OCI-LY3 (cell line): ENCODE data around the gene INSIG2.
A peak's percentile ranks its signal among the peaks of the same experiment; 100 is the strongest.

Source experiments
- H2AFZ ChIP-seq: fragments of 200-600, 300-600 bp; shearing (Covaris generic); 2 replicates; pipeline ENCODE4 v1.6.0; 2014; ENCODE audit warnings: antibody characterized with exemption, low read depth, low read length
- H3K27ac ChIP-seq: fragments of 200-600, 300-600 bp; sonication (generic); 2 replicates; pipeline ENCODE4 v1.5.1; 2014; ENCODE audit warnings: mild to moderate bottlenecking, low read length, moderate library complexity, mixed read lengths
- H3K27me3 ChIP-seq: fragments of 200-600, 300-600 bp; sonication (generic); 2 replicates; pipeline ENCODE4 v1.6.1; 2014; ENCODE audit warnings: low read depth, low read length, mixed read lengths
- H3K36me3 ChIP-seq: fragments of 200-600, 300-600 bp; sonication (generic); replicated peaks from 2 replicates; pipeline ENCODE3; 2014; ENCODE audit warnings: low read depth, low read length, mixed read lengths
- H3K4me1 ChIP-seq: fragments of 300-600, 200-600 bp; sonication (generic); 2 replicates; pipeline ENCODE4 v1.6.1; 2014; ENCODE audit warnings: low read length, mixed read lengths
- H3K4me2 ChIP-seq: fragments of 200-600, 300-600 bp; sonication (generic); 2 replicates; pipeline ENCODE4 v1.6.1; 2014; ENCODE audit warnings: low read length, mixed read lengths
- H3K4me3 ChIP-seq: fragments of 300-600, 200-600 bp; sonication (generic); 2 replicates; pipeline ENCODE4 v1.5.1; 2014; ENCODE audit warnings: antibody characterized with exemption, mild to moderate bottlenecking, low read length, moderate library complexity
- H3K79me2 ChIP-seq: fragments of 300-600, 200-600 bp; shearing (Covaris generic); 2 replicates; pipeline ENCODE4 v1.6.1; 2014; ENCODE audit warnings: mild to moderate bottlenecking, low read length, mixed read lengths
- H3K9ac ChIP-seq: fragments of 300-600, 200-600 bp; shearing (Covaris generic); 2 replicates; pipeline ENCODE4 v1.6.0; 2014; ENCODE audit warnings: mild to moderate bottlenecking, low read length, moderate library complexity
- H3K9me3 ChIP-seq: fragments of 200-600, 300-600 bp; shearing (Covaris generic); 2 replicates; pipeline ENCODE4 v1.6.1; 2014; ENCODE audit warnings: low read length, mixed read lengths; ENCODE audit not compliant: insufficient read depth
- H4K20me1 ChIP-seq: fragments of 200-600, 300-600 bp; sonication (generic); 2 replicates; pipeline ENCODE4 v1.6.1; 2016; ENCODE audit warnings: low read length, mixed read lengths; ENCODE audit not compliant: insufficient read depth
- EZH2phosphoT487 ChIP-seq: fragments of 200-600 bp; shearing (Covaris generic); IDR thresholded peaks from 2 replicates; pipeline ENCODE4 v1.6.1; 2018; ENCODE audit warnings: antibody characterized with exemption, mixed run types, low read depth
- TF ChIP-seq, protein P1 (sequence below): fragments of 200-600, 300-600 bp; sonication (generic); IDR thresholded peaks from 2 replicates; pipeline ENCODE4 v1.5.1; 2014; ENCODE audit warnings: antibody characterized with exemption, low read length, low read depth

INSIG2 gene

DNA sequence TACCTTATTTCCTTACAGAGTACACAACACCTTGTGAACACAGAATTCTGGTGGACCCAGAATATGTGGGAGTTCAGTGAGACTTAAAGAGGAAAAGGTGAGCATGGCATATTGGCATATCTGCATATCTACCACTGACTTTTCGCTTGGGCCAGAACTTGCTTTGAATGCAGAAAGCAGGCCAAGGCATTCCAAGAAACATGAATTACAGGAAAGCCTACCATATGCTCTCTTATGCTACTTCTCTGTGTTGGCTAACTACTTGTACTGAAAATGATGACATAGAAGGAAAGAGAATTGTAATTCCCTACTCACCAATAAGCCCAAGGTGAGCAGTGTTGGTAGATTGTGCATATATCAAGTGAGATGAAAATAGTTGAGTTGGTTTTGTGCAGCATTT lies 43.0 kb upstream of the INSIG2 start:
- Histone ChIP-seq H3K27me3 (peaks cover 3% of the 10 kb centered on the region; the same call in 1 of the 2 replicates), H3K36me3 (no peaks in the 10 kb centered on the region), H3K79me2 (no peaks in the 10 kb centered on the region), H3K27ac (no peak overlapping the region), H4K20me1 (no peaks in the 10 kb centered on the region), H3K9ac (no peak overlapping the region), H3K4me1 (peaks cover 39% of the 10 kb centered on the region), H3K9me3 (no peaks in the 10 kb centered on the region), H3K4me2 (no peak overlapping the region), H2AFZ (no peak overlapping the region), H3K4me3 (no peak overlapping the region)
- TF ChIP-seq EZH2phosphoT487, result no peak
- TF ChIP-seq, protein P1, sequence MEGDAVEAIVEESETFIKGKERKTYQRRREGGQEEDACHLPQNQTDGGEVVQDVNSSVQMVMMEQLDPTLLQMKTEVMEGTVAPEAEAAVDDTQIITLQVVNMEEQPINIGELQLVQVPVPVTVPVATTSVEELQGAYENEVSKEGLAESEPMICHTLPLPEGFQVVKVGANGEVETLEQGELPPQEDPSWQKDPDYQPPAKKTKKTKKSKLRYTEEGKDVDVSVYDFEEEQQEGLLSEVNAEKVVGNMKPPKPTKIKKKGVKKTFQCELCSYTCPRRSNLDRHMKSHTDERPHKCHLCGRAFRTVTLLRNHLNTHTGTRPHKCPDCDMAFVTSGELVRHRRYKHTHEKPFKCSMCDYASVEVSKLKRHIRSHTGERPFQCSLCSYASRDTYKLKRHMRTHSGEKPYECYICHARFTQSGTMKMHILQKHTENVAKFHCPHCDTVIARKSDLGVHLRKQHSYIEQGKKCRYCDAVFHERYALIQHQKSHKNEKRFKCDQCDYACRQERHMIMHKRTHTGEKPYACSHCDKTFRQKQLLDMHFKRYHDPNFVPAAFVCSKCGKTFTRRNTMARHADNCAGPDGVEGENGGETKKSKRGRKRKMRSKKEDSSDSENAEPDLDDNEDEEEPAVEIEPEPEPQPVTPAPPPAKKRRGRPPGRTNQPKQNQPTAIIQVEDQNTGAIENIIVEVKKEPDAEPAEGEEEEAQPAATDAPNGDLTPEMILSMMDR, result no peak

DNA sequence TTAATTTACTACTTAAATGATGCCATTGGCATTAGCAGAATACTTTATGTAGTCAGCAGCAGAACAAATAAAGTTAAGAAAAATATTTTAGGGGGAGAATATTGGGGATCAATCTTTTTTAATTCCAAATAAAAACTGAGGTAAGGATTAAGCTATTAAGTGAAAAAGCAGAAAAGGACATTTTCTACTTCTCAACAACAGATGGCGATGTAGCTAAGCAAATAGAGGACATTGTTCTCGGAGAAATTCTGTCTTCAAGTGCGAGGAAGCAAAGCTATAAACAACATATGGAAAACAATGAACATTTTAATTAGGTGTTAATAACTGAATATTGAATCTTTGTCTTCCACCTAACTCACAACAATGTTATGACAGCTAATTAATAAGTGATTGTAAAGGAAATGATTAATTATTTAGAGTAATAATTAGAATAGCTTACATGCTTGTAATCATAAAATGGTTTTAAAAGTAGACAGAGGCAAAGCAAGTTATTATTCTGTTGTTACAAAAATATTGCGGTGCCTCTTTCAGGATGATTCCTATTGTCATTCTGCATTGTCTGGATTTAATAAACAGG lies 41.5 kb upstream of the INSIG2 start:
- TF ChIP-seq, protein P1, result peak; percentile 82
- no peak for TF ChIP-seq EZH2phosphoT487
- Histone ChIP-seq H3K4me1 (peaks cover 47% of the 10 kb centered on the region), H3K9ac (peak overlapping the region; percentile 41), H3K4me2 (peak overlapping the region; percentile 75), H2AFZ (peak overlapping the region; percentile 67), H3K36me3 (no peaks in the 10 kb centered on the region), H3K79me2 (no peaks in the 10 kb centered on the region), H3K9me3 (no peaks in the 10 kb centered on the region), H3K4me3 (peak overlapping the region; percentile 52), H3K27me3 (peaks cover 3% of the 10 kb centered on the region; the same call in 1 of the 2 replicates), H4K20me1 (no peaks in the 10 kb centered on the region), H3K27ac (no peak overlapping the region)

DNA sequence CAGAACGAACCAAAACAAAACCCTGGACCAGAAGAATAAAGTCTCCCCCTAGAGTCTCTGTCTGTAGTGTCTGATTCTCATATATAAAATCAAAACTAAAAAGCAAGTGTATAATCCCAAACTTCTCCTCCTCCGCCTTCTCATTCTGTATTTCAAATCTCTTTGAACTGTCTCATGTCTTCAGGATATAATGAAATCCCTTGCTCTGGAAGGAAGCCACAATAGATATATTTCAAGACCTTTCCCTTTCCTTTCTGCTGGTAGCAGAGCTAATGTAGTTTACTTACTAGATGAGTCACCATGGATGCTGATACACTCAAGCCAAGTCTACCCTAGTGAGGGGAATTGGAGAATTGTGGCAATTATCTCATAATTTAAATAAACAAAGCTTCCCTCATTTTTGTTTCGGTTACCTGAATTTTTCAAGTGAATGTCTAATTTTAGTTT lies 40.9 kb upstream of the INSIG2 start:
- Histone ChIP-seq H3K4me1 (peaks cover 47% of the 10 kb centered on the region), H3K36me3 (no peaks in the 10 kb centered on the region), H3K79me2 (no peaks in the 10 kb centered on the region), H3K4me3 (peak overlapping the region; percentile 52), H3K27ac (no peak overlapping the region), H3K4me2 (peak overlapping the region; percentile 75), H4K20me1 (no peaks in the 10 kb centered on the region), H3K27me3 (peaks cover 3% of the 10 kb centered on the region; the same call in 1 of the 2 replicates), H3K9me3 (no peaks in the 10 kb centered on the region), H3K9ac (peak overlapping the region; percentile 41), H2AFZ (peak overlapping the region; percentile 67)
- TF ChIP-seq EZH2phosphoT487, result no peak
- TF ChIP-seq, protein P1, result peak; percentile 21

DNA sequence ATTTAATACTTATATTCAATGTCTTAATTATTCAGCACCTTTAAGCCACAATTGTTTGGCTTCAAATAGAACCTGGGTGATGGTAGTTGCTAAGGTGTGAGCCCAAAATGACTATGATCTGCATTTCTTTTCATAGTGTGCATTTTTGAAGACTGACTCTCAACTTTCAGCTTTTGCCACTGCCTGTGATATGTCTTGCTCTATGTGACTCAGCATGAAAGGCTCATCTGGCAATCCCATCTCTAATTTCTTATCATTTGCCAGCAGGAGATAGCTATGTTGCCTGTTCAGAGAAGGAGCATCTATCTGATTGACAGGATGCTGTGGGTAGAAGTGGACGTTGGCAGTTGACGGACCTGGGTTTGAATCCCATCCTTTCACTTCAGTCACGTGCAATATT lies 39.9 kb upstream of the INSIG2 start:
- H3K4me2 ChIP-seq, result no peak overlapping the region
- H3K9ac ChIP-seq, result no peak overlapping the region
- no peak overlapping the region for H2AFZ ChIP-seq
- TF ChIP-seq EZH2phosphoT487, result no peak
- TF ChIP-seq, protein P1, result no peak
- no peaks in the 10 kb centered on the region for H4K20me1 ChIP-seq
- no peak overlapping the region for H3K4me3 ChIP-seq
- H3K27me3 ChIP-seq, result no peaks in the 10 kb centered on the region
- no peaks in the 10 kb centered on the region for H3K9me3 ChIP-seq
- no peaks in the 10 kb centered on the region for H3K36me3 ChIP-seq
- H3K27ac ChIP-seq, result no peak overlapping the region
- no peaks in the 10 kb centered on the region for H3K79me2 ChIP-seq
- peaks cover 47% of the 10 kb centered on the region for H3K4me1 ChIP-seq
